BLaER1 (cell line): ENCODE results near the gene NR0B1.

Experiments used
- H3K27ac ChIP-seq: shearing (Covaris generic); formaldehyde crosslinking; 2 replicates; pipeline ENCODE4 v1.8.1; 2022
- H3K27me3 ChIP-seq: shearing (Covaris generic); formaldehyde crosslinking; 2 replicates; pipeline ENCODE4 v1.8.1; 2022
- H3K36me3 ChIP-seq: shearing (Covaris generic); formaldehyde crosslinking; 2 replicates; pipeline ENCODE4 v1.8.1; 2022
- H3K4me1 ChIP-seq: shearing (Covaris generic); formaldehyde crosslinking; 2 replicates; pipeline ENCODE4 v1.8.1; 2022
- H3K4me2 ChIP-seq: shearing (Covaris generic); formaldehyde crosslinking; 2 replicates; pipeline ENCODE4 v1.8.1; 2022
- H3K4me3 ChIP-seq: shearing (Covaris generic); formaldehyde crosslinking; 2 replicates; pipeline ENCODE4 v1.8.1; 2022
- H3K9ac ChIP-seq: shearing (Covaris generic); formaldehyde crosslinking; 2 replicates; pipeline ENCODE4 v1.8.1; 2022
- H3K9me3 ChIP-seq: shearing (Covaris generic); formaldehyde crosslinking; 2 replicates; pipeline ENCODE4 v1.8.1; 2022
- H4K20me1 ChIP-seq: shearing (Covaris generic); formaldehyde crosslinking; 2 replicates; pipeline ENCODE4 v1.8.1; 2022
- Cebpa-rat ChIP-seq: shearing (Covaris generic); IDR thresholded peaks from 2 replicates; pipeline ENCODE4 v1.8.1; 2022

NR0B1 gene

DNA sequence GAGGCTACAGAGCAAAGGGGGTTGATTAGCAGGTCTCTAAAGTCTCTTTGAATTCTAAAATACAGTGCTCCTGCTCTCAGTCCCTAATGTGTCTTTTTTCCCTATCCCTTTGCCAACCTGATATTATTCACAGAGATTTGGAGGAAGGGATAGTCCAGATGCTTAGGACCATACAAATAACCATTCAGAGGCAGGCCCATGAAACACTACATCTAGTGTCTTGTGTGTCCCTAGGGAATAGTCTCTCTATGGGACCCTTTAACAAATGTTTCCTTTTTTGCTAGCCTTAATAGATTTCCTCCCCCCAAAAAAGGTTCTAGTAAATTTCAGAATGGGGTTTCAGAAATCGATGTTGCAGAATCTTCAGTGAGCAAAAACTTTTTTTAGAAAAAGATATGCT is 1.7 kb downstream of the NR0B1 start:
- no peaks in the 10 kb centered on the region for H3K36me3 ChIP-seq
- no peak overlapping the region for H3K27ac ChIP-seq
- no peak overlapping the region for H3K9ac ChIP-seq
- H3K4me1 ChIP-seq: peaks cover 9% of the 10 kb centered on the region; the same call in 1 of the 2 replicates
- H3K27me3 ChIP-seq: peaks cover 28% of the 10 kb centered on the region
- no peaks in the 10 kb centered on the region for H4K20me1 ChIP-seq
- H3K4me2 ChIP-seq: no peak overlapping the region
- TF ChIP-seq Cebpa-rat: no peak
- no peak overlapping the region for H3K4me3 ChIP-seq
- H3K9me3 ChIP-seq: peaks cover 17% of the 10 kb centered on the region

- H3K9me3 ChIP-seq: peaks cover 17% of the 10 kb centered on the region
- no peak overlapping the region for H3K4me3 ChIP-seq
- H4K20me1 ChIP-seq: no peaks in the 10 kb centered on the region
- H3K36me3 ChIP-seq: no peaks in the 10 kb centered on the region
- no peak overlapping the region for H3K27ac ChIP-seq
- TF ChIP-seq Cebpa-rat: no peak
- H3K27me3 ChIP-seq: peaks cover 28% of the 10 kb centered on the region
- no peak overlapping the region for H3K9ac ChIP-seq
- H3K4me2 ChIP-seq: no peak overlapping the region
- peaks cover 9% of the 10 kb centered on the region; the same call in 1 of the 2 replicates for H3K4me1 ChIP-seq
Observed at GRCh38 chrX:30304866-30305265, 4.3 kb downstream of the NR0B1 start.

GRCh38 chrX:30302956-30303355 is 6.2 kb downstream of the NR0B1 start:
- Histone ChIP-seq H3K27ac (no peak overlapping the region), H3K4me3 (no peak overlapping the region), H3K4me1 (peaks cover 2% of the 10 kb centered on the region; the same call in 1 of the 2 replicates), H4K20me1 (no peaks in the 10 kb centered on the region), H3K9ac (no peak overlapping the region), H3K4me2 (no peak overlapping the region), H3K27me3 (peaks cover 8% of the 10 kb centered on the region), H3K36me3 (no peaks in the 10 kb centered on the region), H3K9me3 (no peaks in the 10 kb centered on the region)
- no peak for TF ChIP-seq Cebpa-rat

GRCh38 chrX:30301963-30302362 is 7.2 kb downstream of the NR0B1 start:
- H3K9me3 ChIP-seq: no peaks in the 10 kb centered on the region
- H3K27ac ChIP-seq: no peak overlapping the region
- no peak overlapping the region for H3K9ac ChIP-seq
- no peak for TF ChIP-seq Cebpa-rat
- H3K36me3 ChIP-seq: no peaks in the 10 kb centered on the region
- H4K20me1 ChIP-seq: no peaks in the 10 kb centered on the region
- no peak overlapping the region for H3K4me3 ChIP-seq
- no peaks in the 10 kb centered on the region for H3K27me3 ChIP-seq
- no peak overlapping the region for H3K4me2 ChIP-seq
- H3K4me1 ChIP-seq: no peaks in the 10 kb centered on the region

DNA sequence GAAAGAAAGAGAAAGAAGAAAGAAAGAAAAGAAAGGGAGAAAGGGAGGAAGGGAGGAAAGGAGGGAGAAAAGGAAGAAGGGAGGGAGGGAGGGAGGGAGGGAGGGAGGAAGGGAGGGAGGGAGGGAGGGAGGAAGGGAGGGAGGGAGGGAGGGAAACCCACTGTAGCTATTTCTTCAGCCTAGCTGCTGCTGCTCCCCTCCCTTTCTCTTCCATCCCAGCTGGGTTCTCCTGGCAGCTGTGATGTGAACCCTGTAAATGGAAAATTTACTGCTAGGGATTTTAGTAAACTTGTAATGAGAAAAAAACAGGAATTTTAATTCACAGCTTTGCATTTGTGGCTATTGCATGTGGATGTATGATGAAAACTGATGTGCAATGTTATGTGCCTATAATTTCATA is 8.0 kb downstream of the NR0B1 start:
- no peaks in the 10 kb centered on the region for H3K4me1 ChIP-seq
- no peak overlapping the region for H3K27ac ChIP-seq
- TF ChIP-seq Cebpa-rat: no peak
- no peaks in the 10 kb centered on the region for H4K20me1 ChIP-seq
- H3K9ac ChIP-seq: no peak overlapping the region
- H3K4me2 ChIP-seq: no peak overlapping the region
- no peaks in the 10 kb centered on the region for H3K27me3 ChIP-seq
- no peak overlapping the region for H3K4me3 ChIP-seq
- no peaks in the 10 kb centered on the region for H3K36me3 ChIP-seq
- H3K9me3 ChIP-seq: no peaks in the 10 kb centered on the region

DNA sequence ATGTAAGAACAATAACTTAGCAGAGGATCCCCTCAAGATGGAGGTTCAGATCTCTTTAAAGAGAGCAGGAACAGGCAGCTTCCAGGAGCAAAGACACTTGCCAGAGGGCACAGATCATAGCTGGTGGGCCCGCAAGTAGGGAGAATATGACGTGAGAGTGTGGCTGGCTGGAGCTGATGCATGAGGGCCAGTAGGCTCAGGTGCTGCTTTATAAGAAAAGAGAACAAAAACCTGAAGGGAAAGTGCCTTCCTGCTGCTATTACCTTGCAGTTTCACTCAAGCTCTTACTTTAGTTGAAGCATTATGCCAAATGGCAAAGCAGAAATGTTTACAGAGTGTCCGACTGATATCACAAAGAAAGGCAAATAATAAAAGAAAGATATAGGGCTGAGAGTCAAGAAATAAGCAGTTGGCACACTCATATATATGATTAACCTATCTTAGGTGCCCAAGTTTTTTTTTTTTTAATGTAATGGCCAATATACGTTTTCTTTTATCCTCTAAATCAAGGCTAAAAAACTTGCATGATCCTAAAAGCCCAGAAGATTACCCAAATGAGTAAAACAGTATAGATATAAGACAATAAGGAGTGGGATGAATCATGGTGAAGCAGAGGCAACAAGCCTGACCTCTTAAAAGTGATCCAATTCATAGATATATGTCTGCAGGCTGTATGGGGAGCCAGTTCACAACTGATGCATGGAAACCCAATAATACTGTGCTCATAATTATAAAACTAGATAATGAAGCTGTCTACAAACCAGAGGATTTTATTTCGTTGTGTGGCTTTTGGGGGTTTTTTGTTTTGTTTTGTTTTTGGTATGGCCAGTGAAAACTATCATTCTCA is 12.6 kb downstream of the NR0B1 start:
- Histone ChIP-seq H3K4me3 (no peak overlapping the region), H3K4me2 (no peak overlapping the region), H3K9ac (no peak overlapping the region), H3K27me3 (no peaks in the 10 kb centered on the region), H3K36me3 (no peaks in the 10 kb centered on the region), H3K9me3 (peaks cover 20% of the 10 kb centered on the region), H3K27ac (no peak overlapping the region), H4K20me1 (no peaks in the 10 kb centered on the region), H3K4me1 (no peaks in the 10 kb centered on the region)
- TF ChIP-seq Cebpa-rat: no peak

DNA sequence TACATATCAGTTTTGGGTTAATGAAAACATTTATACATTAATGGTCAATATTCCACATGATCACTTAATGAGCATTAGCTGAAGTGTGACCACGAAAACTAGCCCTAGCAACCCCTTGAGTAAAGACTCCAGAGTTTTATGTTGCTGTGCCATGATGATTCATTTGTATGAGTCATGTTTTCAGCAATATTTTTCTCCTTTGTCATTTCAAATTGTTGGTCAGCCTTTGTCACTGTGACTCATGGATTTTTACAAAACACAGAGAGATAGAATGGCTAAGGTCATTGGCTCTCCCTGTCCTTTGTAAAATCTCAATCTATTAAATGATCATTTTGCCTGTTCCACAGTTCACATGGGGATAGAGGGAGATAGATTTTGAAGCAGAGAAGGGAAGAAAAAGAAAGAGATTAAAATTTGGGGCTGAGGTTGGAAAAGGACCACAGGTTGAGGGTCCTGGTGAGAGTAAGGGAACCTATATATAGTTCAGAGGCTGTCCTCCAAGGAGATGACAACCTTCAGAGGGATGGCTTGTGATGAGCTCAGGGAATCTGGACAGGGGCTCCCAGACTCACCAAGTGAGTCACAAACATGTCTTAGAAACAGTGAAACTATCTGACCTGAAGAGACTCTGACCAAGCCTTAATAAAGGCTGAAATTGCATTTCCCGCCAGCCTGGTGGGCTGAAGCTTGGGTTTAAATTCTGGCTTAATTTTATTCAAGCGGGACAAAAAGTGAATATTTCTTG is 25.6 kb downstream of the NR0B1 start:
- no peak overlapping the region for H3K27ac ChIP-seq
- no peaks in the 10 kb centered on the region for H4K20me1 ChIP-seq
- H3K4me2 ChIP-seq: no peak overlapping the region
- H3K4me1 ChIP-seq: no peaks in the 10 kb centered on the region
- H3K27me3 ChIP-seq: no peaks in the 10 kb centered on the region
- no peaks in the 10 kb centered on the region for H3K9me3 ChIP-seq
- H3K36me3 ChIP-seq: no peaks in the 10 kb centered on the region
- TF ChIP-seq Cebpa-rat: no peak
- H3K9ac ChIP-seq: no peak overlapping the region
- no peak overlapping the region for H3K4me3 ChIP-seq

DNA sequence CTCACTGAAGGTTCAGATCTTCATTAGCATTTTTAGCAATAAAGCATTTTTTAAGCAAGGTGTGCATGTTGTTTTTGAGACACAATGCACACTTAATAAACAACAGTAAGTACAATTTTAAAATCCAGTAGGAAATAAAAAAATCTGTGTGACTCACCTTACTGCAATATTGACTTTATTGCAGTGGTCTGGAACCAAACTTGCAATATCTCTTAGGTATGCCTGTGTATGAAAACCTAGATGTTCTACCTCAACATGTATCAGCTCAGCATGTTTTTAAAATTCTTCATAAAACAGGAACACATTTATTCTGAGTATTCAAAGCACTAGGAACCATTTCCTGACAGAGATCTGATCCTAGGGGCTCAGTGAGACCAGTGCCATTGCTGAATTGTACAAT is 26.7 kb downstream of the NR0B1 start:
- Histone ChIP-seq H3K36me3 (no peaks in the 10 kb centered on the region), H3K4me3 (no peak overlapping the region), H3K4me2 (no peak overlapping the region), H3K9ac (no peak overlapping the region), H3K27ac (no peak overlapping the region), H3K4me1 (no peaks in the 10 kb centered on the region), H3K9me3 (no peaks in the 10 kb centered on the region), H4K20me1 (no peaks in the 10 kb centered on the region), H3K27me3 (no peaks in the 10 kb centered on the region)
- no peak for TF ChIP-seq Cebpa-rat

GRCh38 chrX:30280428-30280827 is 28.8 kb downstream of the NR0B1 start:
- no peak overlapping the region for H3K27ac ChIP-seq
- no peaks in the 10 kb centered on the region for H3K4me1 ChIP-seq
- no peaks in the 10 kb centered on the region for H4K20me1 ChIP-seq
- H3K36me3 ChIP-seq: no peaks in the 10 kb centered on the region
- no peak overlapping the region for H3K4me2 ChIP-seq
- no peak overlapping the region for H3K4me3 ChIP-seq
- H3K9me3 ChIP-seq: no peaks in the 10 kb centered on the region
- H3K27me3 ChIP-seq: no peaks in the 10 kb centered on the region
- TF ChIP-seq Cebpa-rat: no peak
- no peak overlapping the region for H3K9ac ChIP-seq

DNA sequence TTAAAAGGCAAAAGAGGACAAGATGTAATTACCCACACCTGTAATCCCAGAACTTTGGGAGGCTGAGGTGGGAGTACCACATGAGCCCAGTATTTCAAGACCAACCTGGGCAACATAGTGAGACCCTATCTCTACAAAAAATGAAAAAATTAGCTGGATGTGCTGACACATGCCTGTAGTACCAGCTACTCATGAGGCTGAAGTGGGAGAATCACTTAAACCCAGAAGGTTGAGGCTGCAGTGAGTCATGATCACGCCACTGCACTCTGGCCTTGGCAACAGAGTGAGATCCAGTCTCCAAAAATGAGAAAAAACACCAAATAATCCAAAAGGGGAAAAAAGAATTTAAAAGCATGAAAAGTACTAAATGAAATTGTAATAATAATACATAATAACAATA is 30.8 kb downstream of the NR0B1 start:
- H3K36me3 ChIP-seq: no peaks in the 10 kb centered on the region
- no peaks in the 10 kb centered on the region for H3K4me1 ChIP-seq
- TF ChIP-seq Cebpa-rat: no peak
- no peaks in the 10 kb centered on the region for H3K9me3 ChIP-seq
- no peak overlapping the region for H3K4me3 ChIP-seq
- no peaks in the 10 kb centered on the region for H4K20me1 ChIP-seq
- no peak overlapping the region for H3K4me2 ChIP-seq
- H3K27me3 ChIP-seq: no peaks in the 10 kb centered on the region
- H3K27ac ChIP-seq: no peak overlapping the region
- H3K9ac ChIP-seq: no peak overlapping the region
